Natural killer cell treated with Interleukin-12 subunit alpha and Interleukin-12 subunit beta and Interleukin-15 and Interleukin-18, amount 100 ng/mL, for 72 hours (primary cell): Measurements from ENCODE around the gene LRRC75A. TPM values are rescaled to one million over a fixed set of nuclear protein-coding genes. Genes with fewer than 3 reads are reported as not detected.

Experiments
- ATAC-seq, 2 donors: fragments of 150-1000 bp; cut with Tn5 transposase in 1 of 2; sonication (Bioruptor Pico), chemical (Tn5 transposase) in 1 of 2; 2 replicates each; pipeline ENCODE4 v1.10.0; 2021
- DNase-seq: peaks from one replicate; pipeline ENCODE4 v3.0.0; 2022; ENCODE audit warnings: low spot score
- H3K27ac Mint-ChIP-seq, 2 donors: 1 replicate in 1 of 2; 2 replicates in 1 of 2; pipeline ENCODE4 v1.8.0; 2022; ENCODE audit warnings: mixed read lengths in 2 of 2, mild to moderate bottlenecking in 1 of 2, moderate library complexity in 1 of 2
- H3K27me3 Mint-ChIP-seq, 2 donors: 1 replicate in 1 of 2; 2 replicates in 1 of 2; pipeline ENCODE4 v1.8.0; 2022; ENCODE audit warnings: mixed read lengths in 2 of 2
- H3K36me3 Mint-ChIP-seq: one replicate; pipeline ENCODE4 v1.8.0; 2022; ENCODE audit warnings: mixed read lengths
- H3K4me1 Mint-ChIP-seq, 2 donors: 1 replicate in 1 of 2; 2 replicates in 1 of 2; pipeline ENCODE4 v1.8.0; 2022; ENCODE audit warnings: low read depth in 2 of 2, mixed read lengths in 2 of 2, mild to moderate bottlenecking in 1 of 2
- H3K4me3 Mint-ChIP-seq: one replicate; pipeline ENCODE4 v1.8.0; 2022; ENCODE audit warnings: mixed read lengths
- H3K9me3 Mint-ChIP-seq: 2 replicates; pipeline ENCODE4 v1.8.0; 2022; ENCODE audit warnings: mixed read lengths
- total RNA-seq, 2 donors: library from RNA; stranded (reverse); gene quantifications; one replicate each; pipeline ENCODE4 v1.2.3, GENCODE V29; 2022

LRRC75A gene
- total RNA-seq, 2 donors from 2014 or later = 1.9 to 2.6 TPM

DNA sequence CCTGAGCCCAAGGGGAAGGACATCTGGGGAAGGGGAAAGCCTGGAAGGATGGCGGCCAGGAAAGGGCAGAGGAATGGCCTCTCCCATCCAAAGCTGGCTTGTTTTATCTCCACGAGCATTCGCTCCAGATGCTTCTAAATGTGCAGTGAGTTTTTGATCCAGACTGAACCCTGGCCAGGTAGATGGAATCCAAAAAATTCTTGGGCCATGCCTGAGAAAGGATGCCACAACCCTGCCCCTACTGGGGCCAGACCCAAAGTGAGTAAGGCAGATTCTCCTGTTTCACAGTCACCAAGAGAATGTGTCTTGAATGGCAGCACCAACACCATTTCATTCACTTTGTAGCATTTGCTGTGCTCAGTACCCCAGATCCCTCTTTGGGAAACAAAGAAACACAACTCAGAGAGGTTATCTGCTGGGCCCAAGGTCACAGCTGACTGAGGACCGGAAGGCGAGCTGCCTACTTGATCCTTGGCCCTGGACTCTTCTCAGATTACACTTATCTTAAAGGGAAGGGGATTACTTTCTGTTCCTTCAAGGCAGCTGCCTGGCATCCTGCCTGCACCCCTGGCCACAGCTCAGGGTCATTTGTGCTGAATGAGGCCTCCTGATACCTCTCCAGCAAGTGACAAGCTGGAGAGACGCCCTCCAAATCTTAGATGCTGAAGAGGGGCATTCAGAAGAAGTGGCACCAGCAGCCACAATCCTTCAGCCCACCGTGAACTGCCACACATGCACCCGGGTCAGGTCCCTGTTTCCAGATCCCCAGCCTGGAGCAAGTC is 3.6 kb downstream of the LRRC75A start:
- Mint-ChIP-seq H3K36me3 (no peaks in the 10 kb centered on the region), H3K9me3 (no peaks in the 10 kb centered on the region), H3K27ac (no peak overlapping the region), H3K4me1 (peaks cover 0 to 4% of the 10 kb centered on the region in 2 donors), H3K4me3 (no peak overlapping the region), H3K27me3 (peaks cover 0 to 4% of the 10 kb centered on the region in 2 donors)
- no peak for ATAC-seq
- DNase-seq = no peak

- H3K27me3 Mint-ChIP-seq = peaks cover 0 to 4% of the 10 kb centered on the region in 2 donors
- H3K4me3 Mint-ChIP-seq = no peak overlapping the region
- DNase-seq (no peak), ATAC-seq (no peak)
- H3K27ac Mint-ChIP-seq = no peak overlapping the region
- H3K36me3 Mint-ChIP-seq = no peaks in the 10 kb centered on the region
- peaks cover 0 to 4% of the 10 kb centered on the region in 2 donors for H3K4me1 Mint-ChIP-seq
- no peaks in the 10 kb centered on the region for H3K9me3 Mint-ChIP-seq
Observed at GRCh38 chr17:16486373-16487250, 5.4 kb downstream of the LRRC75A start.

- ATAC-seq = no peak
- no peaks in the 10 kb centered on the region for H3K36me3 Mint-ChIP-seq
- H3K27me3 Mint-ChIP-seq = no peaks in the 10 kb centered on the region
- no peak overlapping the region for H3K4me3 Mint-ChIP-seq
- no peaks in the 10 kb centered on the region for H3K9me3 Mint-ChIP-seq
- no peaks in the 10 kb centered on the region for H3K4me1 Mint-ChIP-seq
- no peak overlapping the region for H3K27ac Mint-ChIP-seq
- DNase-seq = no peak
Observed at GRCh38 chr17:16484445-16485175, 7.4 kb downstream of the LRRC75A start.

- H3K27ac Mint-ChIP-seq = no peak overlapping the region
- no peaks in the 10 kb centered on the region for H3K27me3 Mint-ChIP-seq
- no peaks in the 10 kb centered on the region for H3K36me3 Mint-ChIP-seq
- ATAC-seq (no peak), DNase-seq (no peak)
- no peak overlapping the region for H3K4me3 Mint-ChIP-seq
- no peaks in the 10 kb centered on the region for H3K9me3 Mint-ChIP-seq
- H3K4me1 Mint-ChIP-seq = no peaks in the 10 kb centered on the region
Observed at GRCh38 chr17:16483021-16483645, 8.9 kb downstream of the LRRC75A start.

- H3K36me3 Mint-ChIP-seq = no peaks in the 10 kb centered on the region
- ATAC-seq (no peak), DNase-seq (no peak)
- H3K9me3 Mint-ChIP-seq = no peaks in the 10 kb centered on the region
- H3K27me3 Mint-ChIP-seq = no peaks in the 10 kb centered on the region
- H3K4me1 Mint-ChIP-seq = no peaks in the 10 kb centered on the region
- H3K27ac Mint-ChIP-seq = no peak overlapping the region
- no peak overlapping the region for H3K4me3 Mint-ChIP-seq
Observed at GRCh38 chr17:16482253-16482652, 9.7 kb downstream of the LRRC75A start.

DNA sequence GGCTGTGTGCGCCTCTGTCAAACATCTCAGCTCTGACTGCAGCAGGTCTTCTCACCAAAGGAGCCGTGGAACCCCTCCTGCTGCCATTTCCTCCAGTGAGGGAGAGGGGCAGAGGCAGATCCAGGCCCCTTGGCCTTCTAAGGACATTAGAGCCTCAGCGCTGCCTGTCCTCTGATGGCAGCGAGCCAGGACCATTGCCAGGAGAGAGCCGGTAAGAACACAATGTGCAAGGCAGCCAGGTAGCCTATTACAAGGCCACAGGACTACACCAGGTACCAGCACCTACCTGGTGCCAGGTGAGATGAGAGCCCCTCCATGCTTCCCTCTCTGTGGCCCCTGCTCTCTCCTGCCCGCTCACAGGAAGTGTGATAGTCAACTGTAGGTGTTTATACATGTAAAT is 11.0 kb downstream of the LRRC75A start:
- H3K36me3 Mint-ChIP-seq = no peaks in the 10 kb centered on the region
- no peak for ATAC-seq

DNA sequence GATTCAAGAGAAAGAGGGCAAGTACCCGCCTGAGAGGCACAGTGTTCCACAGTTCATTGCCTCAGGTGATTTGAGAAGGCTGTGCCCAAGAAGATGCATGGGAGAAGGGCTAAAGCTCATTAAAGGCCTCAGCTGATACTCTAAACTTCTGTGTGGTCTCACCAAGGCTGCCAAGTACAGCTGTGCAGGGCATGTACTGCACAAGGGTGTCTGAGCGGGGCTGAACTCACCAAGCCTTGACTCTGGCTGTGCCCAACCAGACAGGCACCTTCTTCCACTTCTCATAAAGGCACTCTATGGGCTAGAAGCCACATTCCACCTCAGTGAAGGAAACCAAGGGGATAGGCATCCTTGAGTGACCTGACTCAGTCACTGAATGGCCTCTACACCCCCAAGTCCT is 12.7 kb downstream of the LRRC75A start:
- no peak overlapping the region for H3K4me3 Mint-ChIP-seq
- H3K9me3 Mint-ChIP-seq = no peaks in the 10 kb centered on the region
- ATAC-seq (no peak), DNase-seq (no peak)
- no peak overlapping the region for H3K27ac Mint-ChIP-seq
- no peaks in the 10 kb centered on the region for H3K27me3 Mint-ChIP-seq
- no peaks in the 10 kb centered on the region for H3K36me3 Mint-ChIP-seq
- no peaks in the 10 kb centered on the region for H3K4me1 Mint-ChIP-seq

More for the DNA sequence above, 11.0 kb downstream of the LRRC75A start:
- H3K27ac Mint-ChIP-seq = no peak overlapping the region
- no peaks in the 10 kb centered on the region for H3K4me1 Mint-ChIP-seq
- H3K4me3 Mint-ChIP-seq = no peak overlapping the region
- H3K9me3 Mint-ChIP-seq = no peaks in the 10 kb centered on the region
- H3K27me3 Mint-ChIP-seq = no peaks in the 10 kb centered on the region
- no peak for DNase-seq

- H3K4me3 Mint-ChIP-seq = no peak overlapping the region
- H3K9me3 Mint-ChIP-seq = no peaks in the 10 kb centered on the region
- DNase-seq = no peak
- H3K27me3 Mint-ChIP-seq = no peaks in the 10 kb centered on the region
- H3K4me1 Mint-ChIP-seq = no peaks in the 10 kb centered on the region
- no peak for ATAC-seq
- H3K27ac Mint-ChIP-seq = no peak overlapping the region
- H3K36me3 Mint-ChIP-seq = no peaks in the 10 kb centered on the region
Observed at GRCh38 chr17:16478649-16479048, 13.3 kb downstream of the LRRC75A start.

GRCh38 chr17:16477666-16478065 is 14.3 kb downstream of the LRRC75A start:
- Mint-ChIP-seq H3K9me3 (no peaks in the 10 kb centered on the region), H3K27ac (no peak overlapping the region), H3K4me3 (no peak overlapping the region), H3K4me1 (no peaks in the 10 kb centered on the region), H3K36me3 (no peaks in the 10 kb centered on the region), H3K27me3 (no peaks in the 10 kb centered on the region)
- ATAC-seq (no peak), DNase-seq (no peak)

DNA sequence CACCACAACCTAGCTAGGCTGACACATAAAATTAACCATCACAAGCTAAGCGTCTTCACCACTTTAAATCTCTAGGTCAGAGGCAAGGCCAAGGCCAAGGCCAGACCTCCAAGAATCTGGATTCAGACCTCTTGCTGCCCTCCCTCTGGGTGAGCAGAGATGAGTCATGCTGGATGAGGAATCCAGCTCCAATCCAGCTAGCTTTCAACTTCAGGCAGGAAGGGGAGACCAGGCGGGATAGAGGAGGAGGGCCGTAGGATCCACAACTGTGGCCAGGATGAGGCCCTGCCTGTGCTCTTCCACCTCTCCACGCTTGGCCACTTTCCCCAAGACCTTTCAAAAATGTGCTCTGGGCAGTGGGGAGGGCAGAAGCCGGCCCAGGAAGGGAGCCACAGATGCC is 14.7 kb downstream of the LRRC75A start:
- no peak for DNase-seq
- Mint-ChIP-seq H3K27ac (no peak overlapping the region), H3K27me3 (no peaks in the 10 kb centered on the region), H3K4me1 (no peaks in the 10 kb centered on the region), H3K9me3 (no peaks in the 10 kb centered on the region), H3K36me3 (no peaks in the 10 kb centered on the region), H3K4me3 (no peak overlapping the region)
- no peak for ATAC-seq

- no peak overlapping the region for H3K27ac Mint-ChIP-seq
- no peaks in the 10 kb centered on the region for H3K9me3 Mint-ChIP-seq
- DNase-seq = no peak
- no peaks in the 10 kb centered on the region for H3K27me3 Mint-ChIP-seq
- H3K36me3 Mint-ChIP-seq = no peaks in the 10 kb centered on the region
- H3K4me1 Mint-ChIP-seq = no peaks in the 10 kb centered on the region
- ATAC-seq = no peak
- H3K4me3 Mint-ChIP-seq = no peak overlapping the region
Observed at GRCh38 chr17:16475179-16475704, 16.8 kb downstream of the LRRC75A start.

- Mint-ChIP-seq H3K36me3 (no peaks in the 10 kb centered on the region), H3K27me3 (no peaks in the 10 kb centered on the region), H3K9me3 (no peaks in the 10 kb centered on the region), H3K4me3 (no peak overlapping the region), H3K4me1 (no peaks in the 10 kb centered on the region), H3K27ac (no peak overlapping the region)
- ATAC-seq = no peak
- DNase-seq = no peak
Observed at GRCh38 chr17:16474012-16474725, 17.8 kb downstream of the LRRC75A start.
